Skeletal muscle tissue (tissue), 4 donors: ENCODE data around the gene APOOL. TPM values are rescaled to one million over a fixed set of nuclear protein-coding genes. Genes with fewer than 3 reads are reported as not detected.
"Not testable (repeated sequence)": the region's sequence is repeated elsewhere in the genome, so short reads cannot be mapped to it uniquely, and the experiment has no call there.

Experiments
- H3K27ac ChIP-seq: one replicate; pipeline ENCODE4 v1.7.0; 2013; ENCODE audit warnings: mild to moderate bottlenecking, low read depth, low read length, inconsistent platforms
- H3K27me3 ChIP-seq, 3 donors: one replicate each; pipeline ENCODE4 v1.7.0; 2013; ENCODE audit warnings: low read length in 3 of 3; ENCODE audit not compliant: control insufficient read depth in 3 of 3, insufficient read depth in 3 of 3
- H3K36me3 ChIP-seq, 3 donors: one replicate each; pipeline ENCODE4 v1.7.0; 2013; ENCODE audit warnings: low read length in 3 of 3; ENCODE audit not compliant: control insufficient read depth in 3 of 3, insufficient read depth in 3 of 3
- H3K4me1 ChIP-seq, 3 donors: one replicate each; pipeline ENCODE4 v1.7.0; 2013; ENCODE audit warnings: low read length in 3 of 3, mild to moderate bottlenecking in 3 of 3; ENCODE audit not compliant: control insufficient read depth in 3 of 3, insufficient read depth in 3 of 3
- H3K4me3 ChIP-seq, 3 donors: one replicate each; pipeline ENCODE4 v1.7.0; 2013; ENCODE audit warnings: low read length in 3 of 3
- H3K9ac ChIP-seq, 3 donors: one replicate each; pipeline ENCODE4 v1.7.0; 2013; ENCODE audit warnings: low read length in 3 of 3, mild to moderate bottlenecking in 3 of 3, moderate library complexity in 2 of 3, low read depth in 1 of 3
- H3K9me3 ChIP-seq, 3 donors: one replicate each; pipeline ENCODE4 v1.7.0; 2013; ENCODE audit warnings: low read length in 3 of 3; ENCODE audit not compliant: control insufficient read depth in 3 of 3
- total RNA-seq: library from RNA; depleted of rRNA; stranded (reverse); fragments of >200 nt; gene quantifications from one replicate; pipeline ENCODE4 v1.2.3, GENCODE V29; 2014
- donor health status: Osteomylitis.

The APOOL gene, protein sequence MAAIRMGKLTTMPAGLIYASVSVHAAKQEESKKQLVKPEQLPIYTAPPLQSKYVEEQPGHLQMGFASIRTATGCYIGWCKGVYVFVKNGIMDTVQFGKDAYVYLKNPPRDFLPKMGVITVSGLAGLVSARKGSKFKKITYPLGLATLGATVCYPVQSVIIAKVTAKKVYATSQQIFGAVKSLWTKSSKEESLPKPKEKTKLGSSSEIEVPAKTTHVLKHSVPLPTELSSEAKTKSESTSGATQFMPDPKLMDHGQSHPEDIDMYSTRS
- total RNA-seq, result 6.8 TPM

DNA sequence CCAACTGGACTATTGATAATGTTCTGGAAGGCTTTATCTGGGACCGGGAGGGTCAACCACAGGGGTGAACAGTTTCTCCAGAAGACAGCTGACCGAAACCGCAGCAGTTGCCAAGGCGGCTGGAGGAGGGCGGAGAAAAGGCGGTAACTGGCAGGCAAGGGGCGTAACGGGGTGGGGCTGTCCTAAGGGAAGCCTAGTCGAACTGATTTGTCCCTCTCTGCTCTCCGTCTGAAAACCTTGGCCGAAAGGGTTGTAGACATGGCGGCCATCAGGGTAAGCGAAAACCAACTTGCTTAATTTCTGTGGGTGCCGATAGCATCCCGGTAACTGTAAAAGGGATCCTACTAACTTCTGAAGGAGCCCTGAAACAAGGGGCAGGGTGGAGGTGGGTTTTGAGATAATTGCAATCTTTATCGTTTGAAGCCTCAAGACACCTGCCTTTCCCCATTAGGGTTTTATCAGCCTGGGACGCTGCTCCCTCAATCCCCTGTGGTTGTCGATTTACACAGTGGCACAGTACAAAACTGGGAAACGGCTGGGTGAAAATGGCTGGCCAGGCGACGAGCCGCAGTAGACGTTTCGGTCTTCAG is at the start of gene APOOL:
Gene APOOL, plus strand, starts transcription at position 223 of the 590 bp plus-strand sequence. Its CDS starts 36 bp downstream, at position 259.
- Histone ChIP-seq H3K4me3 (peak within 1 kb of the TSS; percentile 69 to 93 (median 83)), H3K4me1 (peaks cover 0 to 4% (median 0%) of the 10 kb centered on the region in 3 donors), H3K27ac (peak within 1 kb of the TSS; percentile 58), H3K9ac (peak within 1 kb of the TSS; percentile 81 to 88 (median 87)), H3K36me3 (no peaks in the 10 kb centered on the region), H3K9me3 (no peaks in the 10 kb centered on the region), H3K27me3 (no peaks in the 10 kb centered on the region)

DNA sequence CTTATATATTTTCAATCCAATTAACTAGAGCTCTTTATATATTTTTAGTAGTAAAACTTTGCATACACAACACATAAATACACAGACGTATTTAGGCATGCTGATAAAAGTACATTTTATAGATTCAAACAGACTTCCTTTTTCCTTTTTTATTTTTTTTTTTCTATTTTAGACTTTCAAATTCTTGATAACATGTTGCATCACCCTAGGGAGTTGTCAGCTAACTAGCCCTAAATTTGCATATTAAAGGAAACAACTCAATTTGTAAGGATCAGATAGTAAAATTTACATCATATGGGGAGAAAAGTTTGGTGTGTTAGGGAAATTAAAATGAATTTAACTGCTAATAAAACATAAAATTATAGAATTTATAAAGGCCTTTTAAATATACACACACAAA is 47.4 kb upstream of the APOOL start:
- Histone ChIP-seq H3K9ac (no peak overlapping the region), H3K4me3 (no peak overlapping the region), H3K27me3 (no peaks in the 10 kb centered on the region), H3K9me3 (no peaks in the 10 kb centered on the region), H3K27ac (no peak overlapping the region), H3K36me3 (no peaks in the 10 kb centered on the region), H3K4me1 (no peaks in the 10 kb centered on the region)

DNA sequence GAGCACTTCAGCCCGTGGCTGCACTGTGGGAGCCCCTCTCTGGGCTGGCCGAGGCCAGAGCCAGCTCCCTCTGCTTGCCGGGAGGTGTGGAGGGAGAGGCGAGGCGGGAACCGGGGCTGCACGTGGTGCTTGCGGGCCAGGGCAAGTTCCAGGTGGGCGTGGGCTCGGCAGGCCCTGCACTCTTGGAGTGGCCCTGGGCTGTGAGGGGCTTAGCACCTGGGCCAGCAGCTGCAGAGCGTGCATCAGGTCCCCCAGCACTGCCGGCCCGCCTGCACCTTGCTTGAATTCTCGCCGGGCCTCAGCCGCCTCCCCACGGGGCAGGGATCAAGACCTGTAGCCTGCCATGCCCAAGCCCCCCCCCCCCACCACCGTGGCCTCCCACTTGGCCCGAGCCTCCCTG is 28.9 kb upstream of the APOOL start:
- H3K27ac ChIP-seq, result no peak overlapping the region
- no peak overlapping the region for H3K4me3 ChIP-seq

DNA sequence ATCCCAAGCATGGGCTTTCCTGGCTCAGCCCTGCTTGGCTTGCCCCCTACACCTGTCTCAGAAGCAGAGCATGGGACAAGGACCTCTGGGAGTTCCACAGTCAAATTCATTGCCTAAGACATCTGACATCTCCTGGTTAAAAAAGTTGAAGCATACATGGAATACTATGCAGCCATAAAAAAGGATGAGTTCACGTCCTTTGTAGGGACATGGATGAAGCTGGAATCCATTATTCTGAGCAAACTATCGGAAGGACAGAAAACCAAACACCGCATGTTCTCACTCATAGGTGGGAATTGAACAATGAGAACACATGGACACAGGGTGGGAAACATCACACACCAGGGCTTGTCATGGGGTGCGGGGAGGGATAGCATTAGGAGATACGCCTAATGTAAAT is 11.9 kb upstream of the APOOL start:
- H3K36me3 ChIP-seq, H3K27ac ChIP-seq, H3K4me1 ChIP-seq, H3K27me3 ChIP-seq, H3K4me3 ChIP-seq, H3K9me3 ChIP-seq, H3K9ac ChIP-seq: not testable (repeated sequence)

More for the DNA sequence above, 28.9 kb upstream of the APOOL start:
- no peaks in the 10 kb centered on the region for H3K4me1 ChIP-seq
- H3K36me3 ChIP-seq, result no peaks in the 10 kb centered on the region
- H3K9ac ChIP-seq, result no peak overlapping the region
- H3K27me3 ChIP-seq, result no peaks in the 10 kb centered on the region
- H3K9me3 ChIP-seq, result no peaks in the 10 kb centered on the region

DNA sequence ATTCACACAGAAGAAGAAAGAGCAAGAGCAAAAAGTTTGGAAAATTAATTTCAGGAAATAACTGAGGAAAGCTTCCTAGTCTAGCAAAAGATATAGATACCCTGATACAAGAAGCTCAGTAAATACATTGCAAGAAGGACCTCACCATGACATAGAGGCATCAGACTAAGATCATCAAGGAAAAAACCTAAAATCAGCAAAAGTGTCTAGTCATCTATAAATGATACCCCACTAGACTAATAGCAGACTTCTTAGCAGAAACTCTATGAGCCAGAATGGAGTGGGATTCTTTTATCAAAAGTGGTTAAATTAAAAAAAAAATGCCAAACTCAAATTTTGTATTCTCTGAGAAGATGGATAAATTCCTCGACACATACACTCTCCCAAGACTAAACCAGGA is 10.5 kb upstream of the APOOL start:
- no peaks in the 10 kb centered on the region for H3K27me3 ChIP-seq
- H3K36me3 ChIP-seq, result no peaks in the 10 kb centered on the region
- no peaks in the 10 kb centered on the region for H3K4me1 ChIP-seq
- H3K9me3 ChIP-seq, result no peaks in the 10 kb centered on the region
- no peak overlapping the region for H3K27ac ChIP-seq
- H3K4me3 ChIP-seq, result no peak overlapping the region
- H3K9ac ChIP-seq, result no peak overlapping the region

DNA sequence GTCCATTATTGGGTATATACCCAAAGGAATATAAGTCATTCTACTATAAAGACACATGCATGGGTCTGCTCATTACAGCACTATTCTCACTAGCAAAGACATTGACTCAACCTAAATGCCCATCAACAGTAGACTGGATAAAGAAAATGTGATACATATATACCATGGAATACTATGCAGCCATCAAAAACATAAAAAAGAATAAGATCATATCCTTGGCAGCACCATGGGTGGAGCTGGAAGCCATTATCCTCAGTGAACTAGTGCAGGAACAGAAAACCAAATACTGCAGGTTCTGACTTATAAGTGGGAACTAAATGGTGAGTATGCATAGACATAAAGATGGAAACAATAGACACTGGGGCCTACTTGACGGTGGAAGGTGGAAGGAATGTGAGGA is 2.3 kb upstream of the APOOL start:
- H3K4me1 ChIP-seq, result peaks cover 0 to 4% (median 0%) of the 10 kb centered on the region in 3 donors
- no peak overlapping the region for H3K9ac ChIP-seq
- H3K27me3 ChIP-seq, result no peaks in the 10 kb centered on the region
- no peak overlapping the region for H3K27ac ChIP-seq
- H3K36me3 ChIP-seq, result no peaks in the 10 kb centered on the region
- no peaks in the 10 kb centered on the region for H3K9me3 ChIP-seq
- H3K4me3 ChIP-seq, result no peak overlapping the region

DNA sequence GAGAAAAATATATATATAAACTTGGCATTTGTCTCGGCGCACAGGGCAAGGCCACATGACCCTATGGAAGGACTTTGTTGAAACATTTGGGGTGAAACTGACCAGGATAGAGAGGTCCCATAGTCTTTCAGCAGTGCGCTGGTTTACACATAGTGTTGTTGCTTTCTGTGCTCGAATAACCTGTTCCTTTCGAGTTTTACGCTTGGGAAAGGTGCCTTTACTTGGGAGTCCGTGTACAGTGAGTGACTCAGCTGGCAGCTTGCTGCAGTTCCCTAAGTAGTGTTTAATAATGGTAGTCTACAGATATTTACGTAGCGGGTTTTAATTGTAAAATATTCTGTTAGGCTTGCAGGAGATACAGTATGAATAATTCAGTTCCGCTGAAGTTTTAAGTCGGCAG is 578 bp downstream of the APOOL start:
- no peaks in the 10 kb centered on the region for H3K36me3 ChIP-seq

DNA sequence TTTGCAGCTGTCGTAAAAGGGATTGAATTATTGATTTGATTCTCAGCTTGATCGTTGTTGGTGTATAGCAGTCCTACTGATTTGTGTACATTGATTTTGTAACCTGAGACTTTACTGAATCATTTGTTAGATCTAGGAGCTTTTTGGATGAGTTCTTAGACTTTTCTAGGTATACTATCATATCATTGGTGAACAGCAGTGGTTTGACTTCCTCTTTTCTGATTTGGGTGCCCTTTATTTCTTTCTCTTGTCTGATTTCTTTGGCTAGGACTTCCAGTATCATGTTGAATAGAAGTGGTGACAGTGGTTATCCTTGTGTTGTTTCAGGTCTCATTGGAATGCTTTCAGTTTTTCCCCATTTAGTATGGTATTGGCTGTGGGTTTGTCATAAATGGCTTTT is 8.4 kb downstream of the APOOL start:
- H3K4me1 ChIP-seq, result no peaks in the 10 kb centered on the region
- H3K9ac ChIP-seq, result no peak overlapping the region
- no peaks in the 10 kb centered on the region for H3K36me3 ChIP-seq
- H3K27me3 ChIP-seq, result no peaks in the 10 kb centered on the region
- no peak overlapping the region for H3K4me3 ChIP-seq
- H3K27ac ChIP-seq, result no peak overlapping the region
- H3K9me3 ChIP-seq, result no peaks in the 10 kb centered on the region

More for the DNA sequence above, 578 bp downstream of the APOOL start:
- Histone ChIP-seq H3K9ac (peak overlapping the region; percentile 81 to 88 (median 87)), H3K4me3 (peak overlapping the region; percentile 69 to 93 (median 83)), H3K27ac (peak overlapping the region; percentile 58), H3K27me3 (no peaks in the 10 kb centered on the region), H3K4me1 (peaks cover 0 to 4% (median 0%) of the 10 kb centered on the region in 3 donors), H3K9me3 (no peaks in the 10 kb centered on the region)

DNA sequence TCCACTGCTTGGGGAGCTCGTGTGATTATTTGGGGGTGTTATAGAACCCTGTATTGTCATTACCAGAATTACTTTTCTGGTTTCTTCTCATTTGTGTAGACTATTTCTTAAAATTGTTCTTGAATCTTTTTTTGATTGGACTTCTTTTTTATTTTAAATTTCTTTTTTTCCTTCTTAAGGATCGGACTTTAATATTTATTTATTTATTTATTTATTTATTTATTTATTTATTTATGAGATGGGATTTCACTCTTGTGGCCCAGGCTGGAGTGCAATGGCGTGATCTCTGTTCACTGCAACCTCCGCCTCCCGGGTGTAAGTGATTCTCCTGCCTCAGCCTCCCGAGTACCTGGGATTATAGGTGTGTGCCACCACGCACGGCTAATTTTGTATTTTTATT is 11.7 kb downstream of the APOOL start:
- not testable (repeated sequence) for H3K9ac ChIP-seq, H3K9me3 ChIP-seq, H3K4me1 ChIP-seq

DNA sequence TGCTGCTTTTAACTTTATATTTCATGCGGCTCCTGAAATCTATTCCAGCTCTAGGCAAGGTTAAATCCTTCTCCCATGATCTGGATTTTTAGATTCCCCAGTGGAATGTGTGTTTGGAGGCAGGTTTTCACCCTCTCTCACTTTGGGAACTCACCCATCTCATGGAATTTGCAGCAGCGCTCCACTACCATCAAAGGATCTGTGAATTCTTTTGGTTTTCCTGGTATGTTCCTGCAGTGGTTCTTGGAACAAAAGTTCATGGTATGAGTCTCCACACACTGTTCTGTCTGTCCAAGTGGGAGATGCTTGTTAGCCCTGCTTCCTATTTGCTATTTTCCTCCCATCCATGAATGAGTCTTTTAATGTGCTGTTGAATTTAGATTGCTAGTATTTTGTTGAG is 14.0 kb downstream of the APOOL start:
- peaks cover 0 to 4% (median 0%) of the 10 kb centered on the region in 3 donors for H3K27me3 ChIP-seq

More for the DNA sequence above, 11.7 kb downstream of the APOOL start:
- H3K36me3 ChIP-seq, H3K4me3 ChIP-seq, H3K27me3 ChIP-seq, H3K27ac ChIP-seq: not testable (repeated sequence)

More for the DNA sequence above, 14.0 kb downstream of the APOOL start:
- Histone ChIP-seq H3K27ac (no peak overlapping the region), H3K4me1 (peaks cover 0 to 2% (median 0%) of the 10 kb centered on the region in 3 donors), H3K36me3 (peaks cover 0 to 3% (median 0%) of the 10 kb centered on the region in 3 donors), H3K9me3 (no peaks in the 10 kb centered on the region), H3K9ac (no peak overlapping the region), H3K4me3 (no peak overlapping the region)
